GM18519 (cell line): ENCODE results near the gene GRIN2A.

Experiments
- ATAC-seq: cut with Tn5 transposase; IDR thresholded peaks from one replicate; pipeline ENCODE4 v1.9.1; 2021; ENCODE audit warnings: mild to moderate bottlenecking, moderate library complexity; ENCODE audit not compliant: unreplicated experiment, low FRiP score

The GRIN2A gene

DNA sequence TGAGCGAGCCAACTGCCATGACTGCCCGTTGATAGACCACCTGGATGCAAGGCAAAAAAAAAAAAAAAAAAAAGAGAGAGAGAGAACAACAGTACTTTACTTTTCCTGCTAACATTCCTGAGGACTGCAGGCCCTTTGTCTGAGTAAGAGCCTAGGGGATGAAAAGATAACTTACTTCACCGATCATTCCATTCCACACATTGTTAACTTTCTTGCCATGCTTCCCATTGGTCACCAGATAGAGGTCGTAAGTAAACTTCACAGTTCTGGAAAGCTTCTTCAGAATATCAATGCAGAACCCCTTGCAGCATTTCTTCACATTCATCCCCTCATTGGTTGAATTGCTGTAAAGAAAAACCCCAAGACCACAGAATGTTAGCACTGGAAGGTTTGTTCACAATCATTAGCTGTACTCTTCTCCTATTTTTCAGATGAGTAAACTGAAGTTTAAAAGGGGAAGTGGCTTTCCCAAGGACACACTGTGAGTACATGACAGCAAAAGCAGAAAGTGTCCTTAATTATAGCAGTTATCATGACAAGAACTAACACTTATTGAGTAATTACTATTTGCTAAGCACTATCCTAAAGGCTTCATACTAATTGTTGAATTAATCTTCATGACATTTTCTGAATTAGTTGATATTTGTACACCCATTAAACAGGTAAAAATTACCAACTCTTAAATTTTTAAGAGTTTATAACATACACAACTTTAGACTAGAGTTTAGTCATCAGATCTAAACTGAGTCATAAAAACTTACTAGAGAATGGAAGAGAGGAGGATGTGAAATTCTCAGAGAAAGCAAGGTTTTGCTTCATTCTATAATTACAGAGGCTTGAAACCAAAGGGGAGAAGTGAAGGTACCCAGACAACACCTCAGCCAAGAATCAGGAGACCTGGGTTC is 341.2 kb downstream of the GRIN2A start:
- peak; percentile 65 for ATAC-seq

DNA sequence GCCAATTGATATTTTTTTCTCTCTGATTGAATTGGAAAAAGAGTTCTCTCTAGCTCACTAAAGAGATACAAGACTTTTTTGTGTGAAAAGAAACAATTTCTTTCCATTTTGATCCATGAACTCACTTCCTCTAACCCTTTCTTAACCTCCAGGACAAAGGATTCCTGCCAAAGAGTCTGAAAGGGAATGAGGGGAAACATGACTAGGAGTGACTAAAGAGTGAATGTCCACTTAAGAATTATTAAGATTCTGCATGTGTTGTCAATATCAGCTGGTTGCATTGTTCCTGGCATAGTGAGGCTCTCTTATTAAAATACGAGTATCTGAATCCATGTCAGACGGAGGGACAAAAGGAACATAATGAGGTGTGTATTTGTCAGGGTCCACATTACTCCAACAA is 344.7 kb downstream of the GRIN2A start:
- no peak for ATAC-seq

DNA sequence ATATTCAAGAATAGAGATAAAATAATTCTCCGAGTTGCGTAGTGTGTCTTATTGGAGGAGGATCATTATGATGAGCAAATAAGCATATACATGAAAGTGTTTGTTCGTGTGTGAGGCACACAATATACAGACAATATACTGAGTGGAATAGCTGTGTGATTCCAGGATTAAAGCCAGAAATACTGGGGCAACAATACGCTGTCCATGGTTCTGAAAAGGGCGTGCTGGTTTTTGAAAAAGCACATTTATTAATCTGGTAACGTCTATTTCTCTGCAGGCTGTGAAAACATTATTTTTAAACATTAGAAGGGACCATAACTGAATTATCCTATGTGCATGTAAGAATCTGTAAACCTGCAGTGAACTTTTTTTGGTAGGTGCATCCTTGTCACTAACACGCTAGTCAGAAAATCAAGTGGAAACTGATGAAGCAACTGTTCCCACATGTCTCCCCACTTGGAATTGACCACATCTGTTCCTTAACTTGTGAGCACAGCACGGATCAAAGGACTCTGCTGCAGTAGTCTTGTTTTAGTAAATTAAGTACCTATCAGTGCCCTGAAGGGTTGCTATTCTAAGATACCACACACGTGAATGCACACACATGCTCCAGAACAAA is 346.0 kb downstream of the GRIN2A start:
- no peak for ATAC-seq

DNA sequence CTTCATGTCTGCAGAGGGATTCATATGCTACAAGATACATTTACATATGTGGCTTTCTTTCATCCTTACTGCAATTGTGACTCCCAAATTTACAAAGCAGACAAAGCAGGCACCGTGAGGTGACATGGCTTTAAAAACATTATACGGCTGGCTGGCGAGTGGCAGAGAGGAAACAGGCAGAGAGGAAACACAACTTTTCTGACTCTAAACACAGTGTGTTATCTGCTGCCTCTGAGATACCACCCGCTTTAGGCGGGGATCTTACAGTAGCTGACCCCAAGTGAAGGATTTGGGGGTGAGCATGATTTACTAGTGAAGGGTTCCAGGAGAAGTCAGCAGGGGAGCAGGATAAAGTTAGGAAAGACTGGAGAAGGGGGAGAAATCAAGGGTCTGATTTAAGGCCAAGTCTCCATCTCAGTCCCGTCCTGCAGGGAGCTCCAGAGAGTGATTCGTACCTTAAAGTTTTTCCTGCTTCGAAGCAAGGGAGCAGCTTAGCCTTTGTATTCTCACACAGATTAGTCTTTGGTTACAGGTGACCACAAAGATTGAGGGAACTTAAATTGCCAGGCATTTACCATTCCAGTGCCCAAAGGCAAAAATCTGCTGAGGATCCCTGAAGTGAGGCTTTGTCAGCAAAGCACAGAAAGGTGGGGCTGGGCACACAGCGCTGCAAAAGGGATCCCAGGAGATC is 355.0 kb downstream of the GRIN2A start:
- ATAC-seq = no peak

DNA sequence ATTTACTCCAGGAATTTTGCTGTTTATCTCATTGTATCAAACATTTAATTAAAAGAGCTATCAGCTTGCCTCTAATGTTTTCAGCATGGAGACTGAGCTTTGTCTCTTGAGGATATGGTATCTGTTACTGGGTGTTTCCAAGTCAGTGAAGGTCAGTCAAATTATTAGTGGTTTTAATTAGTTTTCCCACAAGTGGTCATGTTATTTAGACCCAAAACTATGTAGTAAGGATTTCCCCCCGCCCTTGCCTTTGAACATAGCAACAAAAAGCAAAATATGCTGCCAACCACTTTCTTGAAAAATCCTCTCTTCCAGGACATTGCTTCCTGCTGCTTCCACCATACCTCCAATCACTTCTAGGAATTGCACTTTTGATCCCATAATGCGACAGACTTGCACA is 355.6 kb downstream of the GRIN2A start:
- ATAC-seq = no peak

DNA sequence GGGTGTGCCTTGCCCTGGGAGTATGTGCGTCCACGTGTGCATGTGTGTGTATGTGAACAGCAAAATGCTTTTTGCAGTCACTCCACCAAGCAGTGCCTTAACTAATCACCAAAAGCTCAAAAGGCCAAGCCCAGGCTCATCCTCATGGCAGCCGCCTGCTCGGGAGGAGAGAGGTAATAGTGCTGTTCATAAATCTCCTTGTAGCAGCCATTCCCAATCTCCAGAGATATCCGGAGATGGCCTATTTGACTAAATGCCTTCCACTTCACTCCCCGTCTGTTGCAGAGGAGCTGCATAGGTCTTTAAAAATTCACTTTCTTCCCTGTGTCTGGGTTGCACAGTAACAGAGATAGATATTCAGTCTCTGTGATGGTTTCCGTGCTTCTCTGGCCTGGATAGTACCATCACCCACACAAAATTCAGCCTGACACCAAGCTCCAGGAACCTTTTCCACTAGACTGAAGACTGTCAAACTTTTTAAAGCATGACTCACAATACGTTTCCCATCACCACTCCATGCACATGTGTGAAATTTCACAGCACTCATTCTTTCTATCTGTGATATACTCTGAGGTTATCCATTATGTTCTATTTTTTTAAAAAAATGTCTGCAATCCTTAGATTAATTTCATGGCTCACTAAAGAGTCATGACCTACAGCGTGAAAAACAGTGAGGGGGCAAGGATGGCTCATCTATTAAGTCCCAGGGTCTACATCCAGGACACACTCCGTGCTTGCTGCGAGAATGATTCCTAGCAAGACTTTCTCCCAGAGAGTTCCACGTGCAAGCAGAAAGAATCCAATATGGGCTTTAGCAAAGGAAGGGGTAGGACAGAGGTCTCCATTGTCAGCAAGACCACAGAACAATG is 357.8 kb downstream of the GRIN2A start:
- no peak for ATAC-seq

DNA sequence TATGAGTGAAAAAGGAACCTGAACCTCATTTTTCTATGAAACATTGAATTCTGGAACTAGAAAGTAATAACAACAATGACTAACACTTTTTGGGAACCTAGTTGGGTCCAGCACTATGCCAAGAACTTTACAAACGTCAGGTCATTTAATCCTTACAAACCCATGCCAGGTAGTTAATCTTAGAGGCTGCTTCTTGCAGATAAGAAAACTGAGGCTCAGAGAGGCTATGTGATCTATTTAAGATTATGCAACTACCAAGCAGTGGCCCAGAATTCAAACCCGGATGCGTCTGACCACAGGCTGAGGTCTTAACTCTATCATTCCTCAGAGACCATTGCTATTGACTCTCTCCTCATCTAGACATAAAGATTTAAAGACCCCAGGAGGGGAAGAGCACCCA is 358.7 kb downstream of the GRIN2A start:
- ATAC-seq = no peak

DNA sequence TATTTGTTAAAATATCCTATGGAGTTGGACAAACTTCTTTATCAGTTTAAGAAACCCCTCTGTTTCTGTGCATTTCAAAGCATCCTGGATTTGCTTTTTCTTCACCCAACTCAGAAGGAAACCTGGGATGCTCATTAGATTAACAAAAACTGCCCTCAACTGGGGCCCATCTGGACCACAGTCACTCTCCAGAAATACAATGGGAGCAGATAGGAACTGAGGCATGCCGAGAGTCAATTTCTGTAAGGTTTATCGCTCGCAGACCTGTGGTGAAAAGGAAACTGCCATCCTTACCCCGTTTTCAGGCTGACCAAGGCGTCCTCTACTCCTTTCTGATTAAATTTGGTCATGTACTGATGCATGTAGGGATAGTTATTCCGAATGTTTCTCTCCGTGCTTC is 360.3 kb downstream of the GRIN2A start:
- no peak for ATAC-seq

DNA sequence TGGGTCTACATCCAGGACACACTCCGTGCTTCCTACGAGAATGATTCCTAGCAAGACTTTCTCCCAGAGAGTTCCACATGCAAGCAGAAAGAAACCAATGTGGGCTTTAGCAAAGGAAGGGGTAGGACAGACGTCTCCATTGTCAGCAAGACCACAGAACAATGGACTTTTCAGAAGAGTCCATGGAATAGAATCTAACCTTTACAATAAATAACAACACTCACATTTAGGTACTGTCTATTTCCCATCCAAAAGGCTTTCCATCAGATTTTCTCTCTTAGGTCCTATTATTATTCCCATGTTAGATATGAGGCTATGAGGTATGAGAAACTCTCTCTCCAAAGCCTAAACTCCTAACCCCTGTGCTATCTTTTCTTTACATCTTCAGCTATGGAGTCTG is 360.9 kb downstream of the GRIN2A start:
- no peak for ATAC-seq

DNA sequence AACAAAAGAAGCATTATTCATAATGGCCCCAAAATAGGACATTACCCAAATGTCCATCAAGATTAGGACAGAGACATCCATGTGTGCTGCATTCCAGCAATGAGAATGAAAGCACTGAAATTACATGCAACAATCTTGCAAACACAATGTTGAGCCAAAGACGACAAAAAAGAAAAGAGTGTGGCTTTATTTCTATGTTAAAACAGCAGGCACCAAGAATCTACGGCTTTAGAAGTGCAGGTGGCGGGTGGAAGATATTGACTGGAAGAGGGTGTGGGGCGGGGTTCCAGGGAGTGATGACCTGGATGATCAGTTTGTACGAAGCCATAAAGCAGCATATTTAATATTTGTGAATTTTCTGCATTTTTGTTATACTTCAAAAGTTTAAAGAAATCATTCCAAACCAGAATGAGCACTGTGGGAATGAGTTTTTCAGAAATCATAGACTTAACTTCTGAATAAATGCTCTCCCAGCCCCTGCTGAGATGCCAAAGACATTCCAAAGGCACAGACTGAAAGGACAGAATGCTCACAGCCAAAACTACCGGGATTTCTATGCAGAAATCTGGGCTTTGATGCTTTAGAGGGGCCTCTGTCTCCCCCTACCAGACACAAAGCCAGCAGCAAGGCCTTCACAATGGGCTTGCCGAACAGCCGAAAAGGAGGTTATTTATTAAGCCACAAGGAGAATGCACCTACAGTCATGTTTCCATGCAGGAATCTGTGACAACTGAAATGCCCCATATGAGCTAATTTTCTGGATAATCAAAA is 361.6 kb downstream of the GRIN2A start:
- no peak for ATAC-seq

DNA sequence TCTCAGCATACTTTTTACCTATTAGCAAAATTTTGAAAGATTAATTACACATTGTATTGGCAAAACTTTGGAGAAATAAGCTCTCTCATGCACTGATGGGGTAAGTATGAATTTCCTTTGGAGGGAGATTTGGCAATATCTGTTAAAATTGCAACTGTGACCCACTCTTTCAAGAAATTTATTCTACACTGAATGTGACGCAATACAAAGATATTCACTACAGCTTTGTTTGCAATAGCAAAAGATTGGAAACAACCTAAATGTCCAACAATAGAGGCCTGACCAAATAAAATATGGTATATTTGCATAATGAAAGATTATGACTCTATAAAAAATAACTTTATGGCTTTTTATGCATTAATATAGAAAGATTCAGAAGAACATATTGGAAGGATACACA is 363.5 kb downstream of the GRIN2A start:
- no peak for ATAC-seq

DNA sequence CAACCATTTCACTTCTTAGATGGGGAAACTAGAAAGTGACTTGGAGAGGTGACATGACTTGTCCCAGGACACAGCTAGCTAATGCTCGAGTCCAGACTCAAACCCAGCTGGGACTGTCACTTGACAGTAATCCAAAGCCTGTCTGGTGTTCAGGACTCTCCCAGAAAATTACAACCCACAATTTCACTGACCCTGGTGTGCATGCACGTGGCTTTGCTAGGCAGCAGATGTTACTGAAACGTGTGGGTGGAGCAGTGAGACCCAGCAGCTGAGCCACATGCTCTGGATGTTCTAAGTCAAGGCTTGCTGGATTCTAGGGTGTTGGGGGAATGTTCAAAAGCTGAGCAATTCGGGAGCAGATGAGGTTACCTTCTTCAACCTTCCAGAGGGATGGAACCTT is 364.6 kb downstream of the GRIN2A start:
- no peak for ATAC-seq

DNA sequence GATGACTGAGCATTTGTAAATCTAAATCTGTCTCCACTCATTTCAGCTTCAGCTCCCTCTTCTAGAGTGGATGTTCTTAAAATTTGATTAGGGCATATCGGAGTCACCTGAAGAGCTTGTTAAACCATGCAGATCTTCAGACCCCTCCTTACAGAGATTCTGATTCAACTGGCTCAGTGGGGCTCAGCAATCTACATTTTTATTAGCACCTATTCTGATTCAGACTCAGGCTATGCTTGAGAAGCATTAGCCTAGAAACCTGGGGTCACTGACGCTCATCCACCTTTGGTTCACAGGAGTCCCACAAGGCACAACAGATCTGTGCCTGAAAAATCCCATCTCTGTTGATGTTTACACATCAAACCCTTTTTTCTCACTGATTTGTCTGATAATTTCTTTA is 365.6 kb downstream of the GRIN2A start:
- ATAC-seq = no peak

DNA sequence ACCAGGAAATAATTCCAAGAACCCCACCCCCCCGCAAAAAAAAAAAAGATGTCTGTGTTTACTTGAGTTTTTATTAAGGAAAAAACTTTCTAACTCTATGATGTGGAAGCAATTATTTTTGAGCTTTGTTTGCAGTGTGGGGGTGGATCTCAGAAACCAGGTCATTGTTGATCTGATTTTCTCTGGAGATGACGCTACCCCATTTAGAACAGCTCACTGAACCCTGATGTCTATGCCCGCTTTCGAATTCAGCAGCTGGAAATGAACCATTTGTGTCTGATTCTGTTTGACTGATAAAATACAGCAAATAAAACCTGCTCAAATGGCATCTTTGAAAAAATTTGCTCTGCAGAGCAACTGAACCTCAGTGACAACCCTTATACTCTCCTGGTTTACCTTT is 368.6 kb downstream of the GRIN2A start:
- no peak for ATAC-seq

DNA sequence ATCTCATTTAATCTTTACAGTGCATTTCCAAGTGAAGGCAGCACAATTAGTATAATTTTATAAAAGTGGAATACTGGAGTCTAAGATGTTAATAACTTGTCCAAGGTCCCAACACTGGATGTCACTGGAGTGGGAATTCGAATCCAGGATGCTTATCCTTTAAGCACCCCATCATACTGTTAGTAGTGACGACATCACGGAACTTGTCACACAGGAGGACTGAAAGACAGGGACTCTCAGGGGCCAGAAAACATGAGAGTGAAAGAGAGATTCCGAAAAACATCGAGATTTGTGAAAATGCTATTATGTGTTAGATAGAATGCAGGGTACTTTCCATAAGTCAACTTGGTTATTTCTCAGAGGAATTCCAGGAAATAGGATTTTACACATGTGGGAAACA is 374.0 kb downstream of the GRIN2A start:
- no peak for ATAC-seq

DNA sequence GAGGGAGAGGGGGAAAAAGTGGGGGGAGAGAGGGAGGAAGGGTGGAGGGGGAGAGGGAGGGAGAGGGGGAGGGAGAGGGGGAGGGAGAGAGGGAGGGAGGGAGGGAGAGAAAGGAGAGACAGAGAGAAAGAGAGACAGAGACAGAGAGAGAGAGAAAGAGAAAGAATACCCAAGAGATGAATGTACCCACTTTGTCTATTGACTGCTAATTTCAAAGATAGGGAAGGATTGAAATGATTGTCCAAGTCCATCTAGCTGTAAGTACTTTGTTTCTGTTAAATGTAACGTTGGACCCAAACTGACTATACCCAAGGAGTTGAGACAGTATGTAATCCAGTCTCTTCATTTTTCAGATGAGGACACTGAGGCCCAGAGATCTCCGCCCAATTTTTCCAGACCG is 374.9 kb downstream of the GRIN2A start:
- ATAC-seq = no peak

DNA sequence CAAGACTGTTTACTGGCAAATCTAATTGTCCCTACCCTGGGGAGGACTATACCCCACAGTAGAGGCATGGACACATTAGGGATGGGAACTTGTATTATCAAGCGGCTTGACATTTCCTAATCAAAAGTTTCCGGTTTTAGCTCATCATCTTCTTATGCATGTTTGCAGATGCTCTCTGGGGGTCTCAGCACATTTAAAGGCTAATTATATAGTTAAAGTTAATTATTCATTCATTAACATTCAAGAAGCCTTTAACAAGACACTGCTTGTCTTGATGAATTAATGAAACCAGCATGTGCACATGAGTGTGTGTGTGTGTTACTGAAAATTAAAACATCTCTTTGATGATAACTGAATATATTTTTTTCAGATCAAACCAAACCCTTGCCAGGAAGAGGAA is 377.1 kb downstream of the GRIN2A start:
- no peak for ATAC-seq

DNA sequence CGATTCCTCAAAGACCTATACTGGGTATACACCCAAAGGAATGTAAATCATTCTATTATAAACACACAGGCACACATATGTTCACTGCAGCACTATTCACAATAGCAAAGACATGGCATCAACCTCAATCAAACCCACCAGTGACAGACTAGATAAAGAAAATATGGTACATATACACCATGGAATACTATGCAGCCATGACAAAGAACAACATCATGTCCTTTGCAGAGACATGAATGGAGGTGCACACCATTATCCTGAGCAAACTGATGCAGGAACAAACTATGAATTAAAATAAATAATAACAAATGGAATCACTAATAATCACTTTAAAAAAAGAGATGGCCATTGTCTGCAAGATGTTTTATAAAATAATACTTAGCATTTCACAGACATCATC is 380.1 kb downstream of the GRIN2A start:
- no peak for ATAC-seq

DNA sequence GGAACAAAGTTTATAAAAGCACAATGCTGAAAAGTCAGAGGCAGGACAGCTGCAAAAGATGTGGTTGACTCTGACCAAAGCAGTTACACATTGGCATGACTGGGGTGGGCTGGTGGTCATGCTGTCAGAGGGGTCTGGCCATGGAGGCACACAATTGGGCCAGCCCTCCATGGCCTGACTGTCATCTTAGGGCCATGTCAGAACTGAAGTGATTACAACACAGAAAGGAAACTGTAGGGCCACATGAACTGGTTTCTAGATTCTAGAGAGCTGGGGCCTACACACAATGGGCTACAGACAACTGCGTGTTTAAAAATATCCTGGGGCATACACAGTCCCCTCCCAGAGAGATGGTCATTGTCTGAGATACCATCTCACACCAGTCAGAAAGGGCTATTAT is 380.6 kb downstream of the GRIN2A start:
- ATAC-seq = no peak

DNA sequence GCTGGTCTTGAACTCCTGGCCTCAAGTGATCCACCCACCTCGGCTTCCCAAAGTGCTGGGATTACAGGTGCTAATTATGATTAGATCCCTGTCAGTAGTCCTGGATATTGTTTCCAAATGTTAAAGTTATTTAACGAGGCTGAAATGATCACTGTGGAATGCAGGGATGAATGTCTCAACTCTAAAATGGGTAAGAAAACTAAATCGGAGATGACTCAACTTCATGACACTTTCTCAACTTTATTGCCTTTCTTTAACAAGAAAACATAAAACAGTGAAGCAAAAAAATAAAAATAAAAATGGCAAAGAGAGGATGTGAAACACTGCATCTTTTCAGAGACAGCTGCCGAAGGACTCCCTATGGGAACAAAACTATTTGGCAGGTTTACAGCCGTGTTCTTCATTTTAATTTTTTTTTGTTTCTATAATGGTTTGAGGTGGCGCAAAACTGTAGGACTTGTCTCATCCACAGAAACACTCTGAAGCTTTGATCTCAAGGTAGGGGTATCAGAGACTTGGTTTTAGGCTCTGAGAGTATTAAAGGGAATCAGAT is 382.0 kb downstream of the GRIN2A start:
- ATAC-seq = no peak
